Natural killer cell (primary cell): Measurements from ENCODE around the gene RNF144B. TPM values are rescaled to one million over a fixed set of nuclear protein-coding genes. Genes with fewer than 3 reads are reported as not detected.

ENCODE experiments used
- ATAC-seq, 3 donors: fragments of 150-1000 bp in 2 of 3; fragments of 200-7000 bp in 1 of 3; cut with Tn5 transposase; 1 replicate in 1 of 3; 2 replicates in 2 of 3; pipeline ENCODE4 v1.10.0; 2021; ENCODE audit warnings: mild to moderate bottlenecking in 2 of 3, moderate library complexity in 2 of 3
- DNase-seq, 2 donors: peaks; one replicate each; pipeline versions ENCODE4 v3.0.0 to v3.0.0-alpha.2; 2013 to 2021; ENCODE audit warnings: mixed read lengths in 1 of 2
- H3K27ac ChIP-seq: one replicate; pipeline ENCODE4 v1.5.1; 2013; ENCODE audit warnings: mild to moderate bottlenecking, low read length
- H3K27me3 ChIP-seq: one replicate; pipeline ENCODE4 v1.6.1; 2013; ENCODE audit warnings: low read length; ENCODE audit not compliant: control insufficient read depth, insufficient read depth
- H3K36me3 ChIP-seq: one replicate; pipeline ENCODE4 v1.6.1; 2013; ENCODE audit warnings: low read length; ENCODE audit not compliant: control insufficient read depth, insufficient read depth
- H3K4me1 ChIP-seq: one replicate; pipeline ENCODE4 v1.6.1; 2013; ENCODE audit warnings: low read length; ENCODE audit not compliant: control insufficient read depth, insufficient read depth
- H3K4me3 ChIP-seq: one replicate; pipeline ENCODE4 v1.5.1; 2013; ENCODE audit warnings: low read length
- H3K9me3 ChIP-seq: one replicate; pipeline ENCODE4 v1.6.1; 2013; ENCODE audit warnings: low read length; ENCODE audit not compliant: control insufficient read depth, insufficient read depth
- H3K27ac Mint-ChIP-seq, 2 donors: one replicate each; pipeline ENCODE4 v1.8.0; 2022; ENCODE audit warnings: mild to moderate bottlenecking in 2 of 2, mixed read lengths in 2 of 2, moderate library complexity in 1 of 2
- H3K27me3 Mint-ChIP-seq, 2 donors: one replicate each; pipeline ENCODE4 v1.8.0; 2022; ENCODE audit warnings: low read depth in 2 of 2, mixed read lengths in 2 of 2
- H3K36me3 Mint-ChIP-seq: one replicate; pipeline ENCODE4 v1.8.0; 2022; ENCODE audit warnings: mixed read lengths
- H3K4me1 Mint-ChIP-seq, 2 donors: one replicate each; pipeline ENCODE4 v1.8.0; 2022; ENCODE audit warnings: mixed read lengths in 2 of 2
- H3K4me3 Mint-ChIP-seq: one replicate; pipeline ENCODE4 v1.8.0; 2022; ENCODE audit warnings: mild to moderate bottlenecking, moderate library complexity, mixed read lengths
- H3K9me3 Mint-ChIP-seq, 2 donors: one replicate each; pipeline ENCODE4 v1.8.0; 2022; ENCODE audit warnings: mixed read lengths in 2 of 2
- CTCF ChIP-seq: fragments of 200-600 bp; IDR thresholded peaks from one replicate; pipeline ENCODE4 v1.8.0; 2022; ENCODE audit warnings: antibody characterized with exemption
- WGBS: methylation state at CpG from one replicate; pipeline ENCODE4 v1.1.7; 2013; ENCODE audit warnings: missing lambda C conversion rate; ENCODE audit not compliant: insufficient coverage; 5-methylcytosine and 5-hydroxymethylcytosine counted together
- intact Hi-C: fragments of 100-400 bp; cut with micrococcal nuclease; formaldehyde crosslinking; loops from one replicate; pipeline ENCODE4 v1.14.2; 2022
- total RNA-seq, 4 donors: library from RNA; stranded (reverse); fragments of 120-200 nt in 1 of 4; gene quantifications; one replicate each; pipeline versions ENCODE4 v1.2.3 to v1.2.4, GENCODE V29; 2013 to 2022

RNF144B gene
- total RNA-seq, 3 donors from 2014 or later (not counting 1 experiment from before 2014, with no cell fraction given) = 3.3 to 10.5 (median 5.2) TPM

GRCh38 chr6:18420328-18420727, 33.2 kb downstream of the RNF144B start:
- ATAC-seq (no peak), DNase-seq (no peak)
- Mint-ChIP-seq H3K36me3 (peaks cover 6% of the 10 kb centered on the region), H3K27ac (no peak overlapping the region), H3K4me1 (no peaks in the 10 kb centered on the region), H3K27me3 (peaks cover 0 to 6% of the 10 kb centered on the region in 2 donors), H3K4me3 (no peak overlapping the region), H3K9me3 (peaks cover 2% of the 10 kb centered on the region in 2 donors)
- Histone ChIP-seq H3K27me3 (no peaks in the 10 kb centered on the region), H3K9me3 (no peaks in the 10 kb centered on the region), H3K27ac (no peak overlapping the region), H3K4me3 (no peak overlapping the region), H3K4me1 (no peaks in the 10 kb centered on the region), H3K36me3 (no peaks in the 10 kb centered on the region)
- intact Hi-C loops = no loop called here
- no peak for TF ChIP-seq CTCF
- WGBS = 78% methylated on average over 3 of the region's 3 CpGs

- ATAC-seq (no peak), DNase-seq (no peak)
- Histone ChIP-seq H3K4me3 (no peak overlapping the region), H3K27me3 (no peaks in the 10 kb centered on the region), H3K9me3 (no peaks in the 10 kb centered on the region), H3K4me1 (no peaks in the 10 kb centered on the region), H3K27ac (no peak overlapping the region), H3K36me3 (no peaks in the 10 kb centered on the region)
- Mint-ChIP-seq H3K9me3 (no peaks in the 10 kb centered on the region), H3K4me1 (no peaks in the 10 kb centered on the region), H3K27me3 (peaks cover 0 to 6% of the 10 kb centered on the region in 2 donors), H3K27ac (no peak overlapping the region), H3K4me3 (no peak overlapping the region), H3K36me3 (no peaks in the 10 kb centered on the region)
- TF ChIP-seq CTCF = no peak
- intact Hi-C loops = no loop called here
Observed at GRCh38 chr6:18422136-18422535, 35.0 kb downstream of the RNF144B start.

- Mint-ChIP-seq H3K27ac (no peak overlapping the region), H3K9me3 (no peaks in the 10 kb centered on the region), H3K36me3 (no peaks in the 10 kb centered on the region), H3K4me1 (no peaks in the 10 kb centered on the region), H3K4me3 (no peak overlapping the region), H3K27me3 (peaks cover 0 to 4% of the 10 kb centered on the region in 2 donors)
- H3K27me3 ChIP-seq = no peaks in the 10 kb centered on the region
- intact Hi-C loops = no loop called here
- TF ChIP-seq CTCF = no peak
- H3K4me1 ChIP-seq = no peaks in the 10 kb centered on the region
- WGBS = 100% methylated on average over 1 of the region's 3 CpGs
- H3K4me3 ChIP-seq = no peak overlapping the region
- no peaks in the 10 kb centered on the region for H3K9me3 ChIP-seq
- H3K27ac ChIP-seq = no peak overlapping the region
- no peak for DNase-seq
- H3K36me3 ChIP-seq = no peaks in the 10 kb centered on the region
- no peak for ATAC-seq
Observed at GRCh38 chr6:18423426-18423825, 36.3 kb downstream of the RNF144B start.

- Mint-ChIP-seq H3K9me3 (no peaks in the 10 kb centered on the region), H3K36me3 (no peaks in the 10 kb centered on the region), H3K27me3 (peaks cover 0 to 3% of the 10 kb centered on the region in 2 donors), H3K27ac (no peak overlapping the region), H3K4me1 (no peaks in the 10 kb centered on the region), H3K4me3 (no peak overlapping the region)
- H3K36me3 ChIP-seq = no peaks in the 10 kb centered on the region
- intact Hi-C loops = no loop called here
- no peak overlapping the region for H3K27ac ChIP-seq
- H3K9me3 ChIP-seq = no peaks in the 10 kb centered on the region
- DNase-seq = no peak
- no peak for ATAC-seq
- H3K4me3 ChIP-seq = no peak overlapping the region
- H3K4me1 ChIP-seq = no peaks in the 10 kb centered on the region
- WGBS = 61% methylated on average over 2 of the region's 2 CpGs
- H3K27me3 ChIP-seq = no peaks in the 10 kb centered on the region
- no peak for TF ChIP-seq CTCF
Observed at GRCh38 chr6:18424201-18424600, 37.1 kb downstream of the RNF144B start.
